ENCODE data around the gene KCNK4. TPM values are rescaled to one million over a fixed set of nuclear protein-coding genes. Genes with fewer than 3 reads are reported as not detected.
A peak's percentile ranks its signal among the peaks of the same experiment; 100 is the strongest.

KCNK4 gene
- total RNA-seq, result under 1 TPM in 1 of 9 donors, not detected in 8; 0.54 TPM
- under 1 TPM in 1 of 3 donors, not detected in 2; 0.10 TPM for polyA plus RNA-seq
- long read RNA-seq, donor 1, result 0 reads
- long read RNA-seq, donor 2, result 0 reads
- long read RNA-seq, donor 3, result 0 reads
- long read RNA-seq, donor 4, result 0 reads
- long read RNA-seq, donor 5, result 0 reads
- long read RNA-seq, donor 6, result 0 reads
- long read RNA-seq, donor 7, result 0 reads
- long read RNA-seq, donor 8, result 0 reads
- long read RNA-seq, donor 9, result 0 reads
- long read RNA-seq, donor 10, result 0 reads

DNA sequence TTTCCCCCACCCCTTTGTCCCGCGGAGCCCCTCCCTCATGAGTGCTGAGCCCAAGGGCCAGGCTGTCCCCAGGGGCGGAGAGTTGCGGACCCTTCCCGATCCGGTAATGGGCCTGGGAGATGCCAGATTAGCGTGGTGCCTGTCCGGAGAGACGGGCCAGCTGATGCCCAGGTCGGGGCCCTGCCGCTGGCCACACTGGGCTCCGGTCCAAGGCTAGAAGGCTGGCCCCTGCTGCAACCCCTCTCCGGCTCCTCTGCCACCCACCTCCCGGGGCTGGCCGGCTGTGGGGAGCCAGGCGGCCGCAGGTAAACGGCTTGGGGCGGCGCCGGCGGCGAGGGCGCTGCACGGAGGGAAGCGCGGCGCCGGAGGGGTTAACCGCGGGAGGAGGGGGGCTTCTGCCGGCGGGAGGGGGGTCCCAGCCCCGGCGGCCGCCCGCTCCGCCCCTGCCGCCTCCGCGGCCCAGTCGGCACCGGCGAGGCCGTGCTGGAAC lies at the start of gene KCNK4:
KCNK4 (plus strand) TSS at position 41 of the 490 bp plus-strand sequence. CDS start 1,717 bp downstream, outside the sequence.
- TF ChIP-seq, protein P1, sequence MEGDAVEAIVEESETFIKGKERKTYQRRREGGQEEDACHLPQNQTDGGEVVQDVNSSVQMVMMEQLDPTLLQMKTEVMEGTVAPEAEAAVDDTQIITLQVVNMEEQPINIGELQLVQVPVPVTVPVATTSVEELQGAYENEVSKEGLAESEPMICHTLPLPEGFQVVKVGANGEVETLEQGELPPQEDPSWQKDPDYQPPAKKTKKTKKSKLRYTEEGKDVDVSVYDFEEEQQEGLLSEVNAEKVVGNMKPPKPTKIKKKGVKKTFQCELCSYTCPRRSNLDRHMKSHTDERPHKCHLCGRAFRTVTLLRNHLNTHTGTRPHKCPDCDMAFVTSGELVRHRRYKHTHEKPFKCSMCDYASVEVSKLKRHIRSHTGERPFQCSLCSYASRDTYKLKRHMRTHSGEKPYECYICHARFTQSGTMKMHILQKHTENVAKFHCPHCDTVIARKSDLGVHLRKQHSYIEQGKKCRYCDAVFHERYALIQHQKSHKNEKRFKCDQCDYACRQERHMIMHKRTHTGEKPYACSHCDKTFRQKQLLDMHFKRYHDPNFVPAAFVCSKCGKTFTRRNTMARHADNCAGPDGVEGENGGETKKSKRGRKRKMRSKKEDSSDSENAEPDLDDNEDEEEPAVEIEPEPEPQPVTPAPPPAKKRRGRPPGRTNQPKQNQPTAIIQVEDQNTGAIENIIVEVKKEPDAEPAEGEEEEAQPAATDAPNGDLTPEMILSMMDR (IDR thresholded peaks at IDR 0.05), result no peak
- no peak for TF ChIP-seq POLR2A (IDR thresholded peaks at IDR 0.05)
- DNase-seq, result no peak
- no peak within 1 kb of the TSS for H3K27ac ChIP-seq
- peak within 1 kb of the TSS in 1 of 4 donors; percentile 35 for H3K4me3 ChIP-seq
- 0 to 4% (median 3%) methylated on average over 1 to 45 of the region's 45 CpGs; no CpG with 5 or more reads in 1 of the 4 donors for WGBS, 4 donors
- H3K27me3 ChIP-seq, result peaks cover 30% of the 10 kb centered on the region
- intact Hi-C loops (cut with DNase I), result loop anchor here in 1 of 2 donors (10.0 kb wide), 1 partner anchor 287 kb away; no protein-coding TSS in a partner anchor
- H3K9me3 ChIP-seq (replicated peaks in 1 of 3), result no peaks in the 10 kb centered on the region
- peaks cover 3 to 12% of the 10 kb centered on the region in 2 donors for H3K4me1 ChIP-seq (replicated peaks in 1 of 2)
- H3K36me3 ChIP-seq (replicated peaks in 1 of 2), result no peaks in the 10 kb centered on the region

DNA sequence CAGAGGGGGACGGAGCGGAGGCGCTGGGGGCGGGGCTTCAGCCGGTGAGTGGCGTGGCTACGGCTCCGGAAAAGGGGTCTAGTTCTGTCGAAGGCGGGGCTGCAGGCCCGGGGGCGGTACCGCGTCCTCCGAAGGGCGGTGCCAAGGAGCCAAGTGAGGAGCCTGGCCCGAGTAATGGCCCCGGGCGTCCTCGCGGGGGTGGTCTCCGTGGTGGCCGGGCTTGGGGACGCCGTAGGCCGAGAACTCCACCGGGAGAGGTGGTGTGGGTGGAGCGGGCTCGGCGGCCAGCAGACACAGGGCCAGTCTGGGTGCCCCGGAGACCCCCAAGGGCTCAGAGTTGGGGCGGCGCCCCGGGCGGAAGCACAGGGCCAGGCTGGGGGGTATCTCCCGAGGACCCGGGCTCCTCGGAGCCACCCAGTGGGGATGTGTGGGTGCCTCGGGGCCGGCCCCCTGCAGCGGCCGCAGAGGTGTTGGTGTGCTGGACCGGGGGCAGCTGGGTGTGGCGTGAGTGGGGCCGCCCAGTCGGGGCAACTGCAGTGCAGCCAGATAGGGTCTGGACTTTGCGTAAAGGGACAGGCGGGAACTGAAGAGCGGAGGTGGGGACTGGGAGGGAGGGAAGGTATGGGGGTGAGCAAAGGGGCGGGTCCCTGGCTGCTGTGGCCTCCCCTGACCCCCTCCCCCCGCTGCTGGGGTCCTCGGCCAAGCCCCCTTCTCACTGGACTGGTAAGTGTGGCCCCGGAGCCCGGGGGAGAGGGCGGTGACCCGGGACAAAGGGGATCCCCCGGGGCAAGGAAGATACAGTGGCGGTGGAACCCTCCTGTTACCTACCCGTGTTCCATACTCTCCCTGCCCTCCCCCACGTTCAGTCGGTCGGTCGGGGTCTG lies 49.4 kb upstream of the KCNK4 start:
- peaks cover 32 to 44% of the 10 kb centered on the region in 2 donors for H3K4me1 ChIP-seq (replicated peaks in 1 of 2)
- intact Hi-C loops (cut with DNase I), result no loop called here
- H3K4me3 ChIP-seq, result peak overlapping the region; percentile 38 to 99 (median 91)
- H3K27ac ChIP-seq, result peak overlapping the region; percentile 63 to 99 (median 97)
- peaks cover 0 to 31% of the 10 kb centered on the region in 2 donors for H3K36me3 ChIP-seq (replicated peaks in 1 of 2)
- peak in 1 of 2 donors; percentile 5 for TF ChIP-seq POLR2A (IDR thresholded peaks at IDR 0.05)
- TF ChIP-seq, protein P1 (IDR thresholded peaks at IDR 0.05), result peak in 1 of 6 experiments; percentile 6
- peak in 6 of 7 donors; percentile 53 to 74 (median 67) for DNase-seq
- H3K27me3 ChIP-seq, result no peaks in the 10 kb centered on the region
- 0 to 1% (median 1%) methylated on average over 3 to 63 of the region's 63 CpGs for WGBS, 4 donors
- H3K9me3 ChIP-seq (replicated peaks in 1 of 3), result no peaks in the 10 kb centered on the region

- Histone ChIP-seq H3K36me3 (replicated peaks in 1 of 2) (peaks cover 0 to 18% of the 10 kb centered on the region in 2 donors), H3K4me1 (replicated peaks in 1 of 2) (peaks cover 35 to 51% of the 10 kb centered on the region in 2 donors), H3K27ac (no peak overlapping the region), H3K9me3 (replicated peaks in 1 of 3) (no peaks in the 10 kb centered on the region), H3K27me3 (no peaks in the 10 kb centered on the region), H3K4me3 (no peak overlapping the region)
- 72 to 90% (median 79%) methylated on average over 6 to 8 of the region's 8 CpGs for WGBS, 4 donors
- TF ChIP-seq POLR2A (IDR thresholded peaks at IDR 0.05), result no peak
- TF ChIP-seq, protein P1 (IDR thresholded peaks at IDR 0.05), result no peak
- peak in 1 of 7 donors; percentile 25 for DNase-seq
- intact Hi-C loops (cut with DNase I), result no loop called here
These were observed 47.8 kb upstream of the KCNK4 start for GRCh38 chr11:64243236-64243854.

All from adrenal gland (tissue), 19 donors.